ENCODE data around the gene CLPX.
"Not testable (repeated sequence)": the region's sequence is repeated elsewhere in the genome, so short reads cannot be mapped to it uniquely, and the experiment has no call there.

The CLPX gene

DNA sequence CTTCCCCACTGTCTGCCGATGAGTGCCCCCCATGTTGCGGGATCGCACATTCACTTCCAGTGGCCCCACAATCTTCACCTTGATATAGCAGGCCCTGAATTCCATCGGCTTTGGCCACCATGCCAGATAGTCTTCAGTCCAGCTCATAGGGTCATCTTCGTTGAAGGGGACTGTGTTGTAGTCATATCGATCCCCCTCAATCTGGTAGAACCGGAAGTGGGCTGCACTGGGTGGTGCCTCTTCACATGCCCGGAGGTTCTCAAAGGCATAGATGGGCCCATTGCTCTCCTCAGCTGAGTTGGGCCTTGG, 12.1 kb upstream of the CLPX start:
- in situ Hi-C loops (cut with MboI; ENCODE audit: low sequenced_read_pairs, unreplicated experiment) = loop anchor here (25.0 kb wide), 1 partner anchor 90 kb away; the partner anchor contains the start of genes PARP16 and RNU5A-1
- TF ChIP-seq, protein P1, sequence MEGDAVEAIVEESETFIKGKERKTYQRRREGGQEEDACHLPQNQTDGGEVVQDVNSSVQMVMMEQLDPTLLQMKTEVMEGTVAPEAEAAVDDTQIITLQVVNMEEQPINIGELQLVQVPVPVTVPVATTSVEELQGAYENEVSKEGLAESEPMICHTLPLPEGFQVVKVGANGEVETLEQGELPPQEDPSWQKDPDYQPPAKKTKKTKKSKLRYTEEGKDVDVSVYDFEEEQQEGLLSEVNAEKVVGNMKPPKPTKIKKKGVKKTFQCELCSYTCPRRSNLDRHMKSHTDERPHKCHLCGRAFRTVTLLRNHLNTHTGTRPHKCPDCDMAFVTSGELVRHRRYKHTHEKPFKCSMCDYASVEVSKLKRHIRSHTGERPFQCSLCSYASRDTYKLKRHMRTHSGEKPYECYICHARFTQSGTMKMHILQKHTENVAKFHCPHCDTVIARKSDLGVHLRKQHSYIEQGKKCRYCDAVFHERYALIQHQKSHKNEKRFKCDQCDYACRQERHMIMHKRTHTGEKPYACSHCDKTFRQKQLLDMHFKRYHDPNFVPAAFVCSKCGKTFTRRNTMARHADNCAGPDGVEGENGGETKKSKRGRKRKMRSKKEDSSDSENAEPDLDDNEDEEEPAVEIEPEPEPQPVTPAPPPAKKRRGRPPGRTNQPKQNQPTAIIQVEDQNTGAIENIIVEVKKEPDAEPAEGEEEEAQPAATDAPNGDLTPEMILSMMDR (IDR thresholded peaks at IDR 0.05; ENCODE audit: borderline replicate concordance, control extremely low read depth, extremely low read depth, insufficient read depth, missing control alignments) = no peak
- DNase-seq (ENCODE audit: low spot score) = peak; percentile 6

DNA sequence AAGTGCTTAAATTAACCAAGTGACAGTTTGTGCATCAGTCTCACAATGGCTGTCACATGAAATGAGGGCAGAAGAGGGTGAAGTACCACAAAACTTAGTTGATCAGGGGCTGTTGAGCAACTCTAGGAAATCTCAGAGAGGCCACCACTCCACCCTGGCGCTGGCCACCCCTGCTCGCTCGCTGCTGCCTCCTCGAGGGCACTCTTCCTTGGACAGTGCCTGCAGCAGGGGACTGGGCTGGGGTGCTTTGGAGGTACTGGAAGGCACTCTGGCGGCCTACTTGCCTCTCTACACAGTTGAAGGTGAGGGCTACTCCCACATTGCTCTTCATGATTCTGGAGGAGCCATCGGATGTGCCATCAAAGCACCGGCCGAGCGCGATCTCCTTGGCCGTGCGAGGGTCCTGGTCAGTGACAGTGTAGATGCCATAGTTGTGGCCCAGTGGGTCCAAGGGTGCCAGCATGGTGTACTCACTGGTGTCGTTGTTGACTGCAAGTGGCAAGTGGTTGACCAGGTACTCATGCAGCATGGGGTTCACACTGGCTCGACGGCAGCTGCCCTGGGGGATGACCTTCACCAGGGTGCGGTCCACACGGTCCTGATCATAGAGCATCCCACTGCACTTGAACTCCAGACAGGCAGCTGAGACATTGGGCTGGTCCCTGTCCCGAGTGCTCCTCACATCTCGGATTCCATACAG, 11.6 kb upstream of the CLPX start:
- in situ Hi-C loops (cut with MboI; ENCODE audit: low sequenced_read_pairs, unreplicated experiment) = loop anchor here (25.0 kb wide), 1 partner anchor 91 kb away; the partner anchor contains the start of genes PARP16 and RNU5A-1
- TF ChIP-seq, protein P1 (IDR thresholded peaks at IDR 0.05; ENCODE audit: borderline replicate concordance, control extremely low read depth, extremely low read depth, insufficient read depth, missing control alignments) = no peak
- DNase-seq (ENCODE audit: low spot score) = peak; percentile 5

DNA sequence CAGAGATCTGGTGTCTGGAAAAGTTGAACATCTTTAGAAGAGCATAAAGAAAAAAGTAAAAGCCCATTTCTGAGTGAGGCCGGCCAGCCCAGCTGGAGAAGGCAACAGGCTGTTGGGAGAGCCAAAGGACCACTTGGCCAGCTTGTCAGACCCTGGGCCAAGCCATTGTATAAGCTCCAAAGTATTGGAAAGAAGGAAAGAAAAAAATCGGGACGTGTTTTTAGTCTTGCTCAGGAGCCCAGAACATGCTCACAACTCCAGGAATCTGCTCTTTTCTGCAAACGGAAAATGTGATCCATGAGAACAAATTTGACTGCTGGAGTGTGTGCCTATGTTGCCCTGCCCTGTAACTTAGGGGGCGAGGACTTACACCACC, 10.4 kb upstream of the CLPX start:
- in situ Hi-C loops (cut with MboI; ENCODE audit: low sequenced_read_pairs, unreplicated experiment) = loop anchor here (25.0 kb wide), 1 partner anchor 92 kb away; the partner anchor contains the start of genes PARP16 and RNU5A-1
- peak; percentile 11 for DNase-seq (ENCODE audit: low spot score)
- TF ChIP-seq, protein P1 (IDR thresholded peaks at IDR 0.05; ENCODE audit: borderline replicate concordance, control extremely low read depth, extremely low read depth, insufficient read depth, missing control alignments) = no peak

DNA sequence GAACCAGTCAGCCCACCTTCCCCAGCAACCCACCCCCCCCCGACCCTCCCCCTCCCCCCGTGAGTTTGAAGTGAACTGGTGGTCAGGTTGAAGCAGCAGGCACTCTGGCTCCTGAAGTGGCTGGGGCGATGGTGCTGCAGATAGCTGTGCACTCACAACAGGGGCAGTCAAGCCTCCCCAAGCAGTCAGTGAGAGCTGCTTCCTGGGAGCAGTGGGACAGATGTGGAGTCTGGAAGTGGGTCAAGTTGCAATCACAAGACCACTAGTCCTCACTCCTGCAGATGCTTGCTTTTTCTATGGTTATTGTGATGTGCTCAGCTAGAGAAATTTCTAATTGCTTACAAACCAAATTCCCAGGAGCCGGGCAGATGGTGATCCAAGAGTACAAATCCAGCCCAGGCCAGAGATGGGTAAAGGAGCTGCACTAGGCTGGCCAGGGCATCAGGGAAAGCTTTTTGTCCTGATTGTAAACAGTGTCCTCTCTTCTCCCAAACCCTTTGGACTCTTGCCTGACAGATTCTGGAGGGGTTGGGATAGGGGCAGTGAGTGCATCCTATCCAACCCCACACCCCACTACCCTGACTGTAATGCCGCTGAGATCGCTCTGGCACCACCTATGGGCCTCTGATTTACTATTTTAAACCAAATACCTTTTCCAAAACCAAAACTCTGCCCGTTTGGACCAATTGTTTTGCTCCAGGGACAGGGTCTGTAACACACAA, 9.8 kb upstream of the CLPX start:
- TF ChIP-seq, protein P1 (IDR thresholded peaks at IDR 0.05; ENCODE audit: borderline replicate concordance, control extremely low read depth, extremely low read depth, insufficient read depth, missing control alignments) = no peak
- in situ Hi-C loops (cut with MboI; ENCODE audit: low sequenced_read_pairs, unreplicated experiment) = loop anchor here (25.0 kb wide), 1 partner anchor 92 kb away; the partner anchor contains the start of genes PARP16 and RNU5A-1
- DNase-seq (ENCODE audit: low spot score) = no peak

DNA sequence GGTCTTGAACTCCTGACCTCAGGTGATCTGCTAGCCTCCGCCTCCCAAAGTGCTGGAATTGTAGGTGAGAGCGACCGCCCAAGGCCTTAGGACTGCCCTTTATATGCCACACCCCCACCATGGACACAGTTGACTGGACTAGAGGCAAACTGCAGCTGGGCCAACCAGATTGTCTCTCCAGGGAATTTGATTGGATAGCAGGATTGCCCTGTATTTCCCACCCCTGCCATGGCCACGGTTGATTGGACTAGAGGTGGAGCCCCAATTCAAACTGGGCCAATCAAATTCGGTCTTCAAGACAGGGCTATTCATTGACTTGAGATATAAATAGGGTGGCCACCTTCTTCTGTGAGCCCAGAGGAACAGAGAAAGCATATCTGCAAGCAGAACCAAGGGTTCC, 6.9 kb upstream of the CLPX start:
- no peak for DNase-seq (ENCODE audit: low spot score)
- in situ Hi-C loops (cut with MboI; ENCODE audit: low sequenced_read_pairs, unreplicated experiment) = loop anchor here (25.0 kb wide), 1 partner anchor 95 kb away; the partner anchor contains the start of genes PARP16 and RNU5A-1
- TF ChIP-seq, protein P1 (IDR thresholded peaks at IDR 0.05; ENCODE audit: borderline replicate concordance, control extremely low read depth, extremely low read depth, insufficient read depth, missing control alignments) = no peak

DNA sequence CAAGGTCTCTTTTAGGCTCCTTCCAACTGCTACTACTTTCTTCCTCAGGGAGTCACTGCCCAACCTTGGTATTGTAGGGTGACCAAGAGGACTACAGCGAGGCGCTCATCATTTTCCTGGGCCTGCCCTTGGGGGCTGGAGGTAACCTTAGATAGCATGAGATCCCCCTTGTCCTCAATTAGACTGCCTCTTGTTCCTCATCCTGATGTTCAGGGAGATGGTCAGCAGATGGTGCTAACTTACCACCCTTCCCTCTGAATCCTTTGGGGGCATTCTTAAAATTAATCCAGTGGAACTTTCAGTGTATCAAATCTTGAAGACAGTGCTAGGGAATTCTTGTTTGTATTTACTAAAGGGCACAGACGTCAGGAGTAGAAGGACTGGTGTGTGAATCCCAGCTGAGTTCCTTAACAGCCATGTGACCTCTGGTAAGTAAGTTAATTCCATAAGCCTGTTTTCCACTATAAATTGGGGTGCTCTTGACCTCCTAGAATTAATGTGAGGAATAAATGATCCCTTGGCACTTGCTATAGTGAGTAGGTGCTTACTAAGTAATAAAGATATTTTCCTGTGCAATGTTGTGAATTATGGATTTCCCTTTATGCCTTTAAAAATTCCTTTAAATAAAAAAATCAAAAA, 4.1 kb upstream of the CLPX start:
- in situ Hi-C loops (cut with MboI; ENCODE audit: low sequenced_read_pairs, unreplicated experiment) = loop anchor here (25.0 kb wide), 1 partner anchor 98 kb away; the partner anchor contains the start of genes PARP16 and RNU5A-1
- TF ChIP-seq, protein P1 (IDR thresholded peaks at IDR 0.05; ENCODE audit: borderline replicate concordance, control extremely low read depth, extremely low read depth, insufficient read depth, missing control alignments) = peak; percentile 59
- DNase-seq (ENCODE audit: low spot score) = peak; percentile 69

DNA sequence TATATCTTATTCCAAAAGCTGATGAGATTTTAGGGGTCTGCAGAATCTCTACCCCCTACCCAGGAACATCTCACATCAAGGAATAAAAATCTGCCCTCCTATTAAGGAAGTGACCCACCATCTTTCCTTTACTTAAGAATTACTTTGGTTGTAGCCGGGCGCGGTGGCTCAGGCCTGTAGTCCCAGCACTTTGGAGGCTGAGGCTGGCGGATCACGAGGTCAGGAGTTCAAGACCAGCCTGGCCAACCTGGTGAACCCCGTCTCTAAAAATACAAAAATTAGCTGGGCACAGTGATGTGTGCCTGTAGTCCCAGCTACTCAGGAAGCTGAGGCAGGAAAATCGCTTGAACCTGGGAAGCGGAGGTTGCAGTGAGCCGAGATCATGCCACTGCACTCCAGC, 3.3 kb upstream of the CLPX start:
- not testable (repeated sequence) for DNase-seq (ENCODE audit: low spot score)
- in situ Hi-C loops (cut with MboI; ENCODE audit: low sequenced_read_pairs, unreplicated experiment) = loop anchor here (25.0 kb wide), 1 partner anchor 99 kb away; the partner anchor contains the start of genes PARP16 and RNU5A-1

All from GM13976 (cell line).